Hematopoietic multipotent progenitor cell treated with erythropoietin and hydrocortisone succinate and interleukin-3 and kit ligand, for 8 days (in vitro differentiated cells): ENCODE measurements around the gene NIN.

Source experiments
- DNase-seq: peaks from one replicate; pipeline ENCODE4 v3.0.0-alpha.2; 2015

NIN gene

GRCh38 chr14:50785457-50786063, 45.4 kb downstream of the NIN start:
- DNase-seq = no peak

GRCh38 chr14:50784683-50785456, 46.1 kb downstream of the NIN start:
- no peak for DNase-seq

- no peak for DNase-seq
These were observed 47.4 kb downstream of the NIN start for GRCh38 chr14:50783563-50783962.

GRCh38 chr14:50780393-50780792, 50.6 kb downstream of the NIN start:
- no peak for DNase-seq

- DNase-seq = no peak
These were observed 52.1 kb downstream of the NIN start for GRCh38 chr14:50778721-50779483.

- DNase-seq = no peak
These were observed 54.4 kb downstream of the NIN start for GRCh38 chr14:50776522-50776921.

GRCh38 chr14:50775357-50775756, 55.6 kb downstream of the NIN start:
- no peak for DNase-seq

- DNase-seq = no peak
These were observed 56.3 kb downstream of the NIN start for GRCh38 chr14:50774542-50775267.

GRCh38 chr14:50773632-50774541, 57.1 kb downstream of the NIN start:
- peak; percentile 42 for DNase-seq

- DNase-seq = no peak
These were observed 58.5 kb downstream of the NIN start for GRCh38 chr14:50772412-50772811.

- no peak for DNase-seq
These were observed 60.4 kb downstream of the NIN start for GRCh38 chr14:50770586-50770985.

GRCh38 chr14:50769863-50770500, 61.0 kb downstream of the NIN start:
- DNase-seq = no peak

- DNase-seq = no peak
These were observed 62.3 kb downstream of the NIN start for GRCh38 chr14:50768680-50769079.

- DNase-seq = no peak
These were observed 64.5 kb downstream of the NIN start for GRCh38 chr14:50766338-50766886.

GRCh38 chr14:50763382-50764007, 67.5 kb downstream of the NIN start:
- DNase-seq = no peak

GRCh38 chr14:50762931-50763300, 68.0 kb downstream of the NIN start:
- no peak for DNase-seq

- DNase-seq = no peak
These were observed 68.7 kb downstream of the NIN start for GRCh38 chr14:50762001-50762930.

- DNase-seq = no peak
These were observed 71.0 kb downstream of the NIN start for GRCh38 chr14:50759800-50760543.

- no peak for DNase-seq
These were observed 72.0 kb downstream of the NIN start for GRCh38 chr14:50758945-50759344.
